ENCODE results near the gene CDH10. TPM values are rescaled to one million over a fixed set of nuclear protein-coding genes. Genes with fewer than 3 reads are reported as not detected.

The CDH10 gene
- total and polyA plus RNA-seq, 2 of the 13 experiments (the other 11 are each of a cell fraction or from before 2014, with no cell fraction given), result 0.01 to 0.04 TPM

DNA sequence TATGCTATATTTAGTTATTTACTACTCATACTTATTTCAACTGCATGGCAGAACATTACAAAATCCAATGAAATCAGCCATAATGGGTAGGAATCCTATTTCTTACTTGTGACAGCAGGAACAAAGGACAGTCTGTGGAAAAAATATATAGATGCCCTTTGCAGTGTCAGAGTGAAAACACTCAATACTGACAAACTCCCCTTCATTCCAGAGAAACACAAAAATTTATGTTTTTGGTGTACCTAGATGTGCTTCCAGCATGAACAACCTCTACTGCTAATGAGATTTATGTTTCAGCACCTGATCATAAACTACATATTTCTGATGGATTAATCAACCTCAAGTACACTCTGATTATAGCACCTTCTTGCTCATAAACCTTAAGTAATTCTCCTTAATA lies 132.4 kb downstream of the CDH10 start:
- no TSS peak for BruUV-seq (replicated peaks)
- POLR2A ChIA-PET, result no interaction called here
- CTCF ChIA-PET (ENCODE audit: low intra/inter-chr PET ratio, low total read pairs), result no interaction called here

DNA sequence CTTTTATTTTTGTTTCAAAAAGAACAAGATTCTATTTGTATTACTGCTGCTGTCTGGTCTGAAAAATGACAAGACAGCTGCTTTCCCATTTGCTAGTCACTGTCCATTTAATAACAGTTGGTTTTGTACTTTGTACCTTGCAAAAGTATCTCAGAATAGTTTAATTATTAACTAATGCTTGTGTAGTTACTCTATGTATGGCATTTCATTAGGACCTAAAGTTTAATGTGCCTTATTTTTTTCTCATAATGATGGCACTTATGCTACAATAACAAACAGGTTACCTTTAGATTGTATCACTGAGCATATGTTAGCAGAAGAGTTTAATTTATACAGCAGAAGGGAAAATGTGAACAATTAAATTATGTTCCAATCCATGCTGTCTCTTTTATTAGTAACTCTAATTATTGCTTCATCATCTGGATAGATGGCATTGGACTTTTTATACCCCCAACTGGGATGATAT lies 134.2 kb downstream of the CDH10 start:
- H3K27ac ChIP-seq (ENCODE audit: extremely low read length, insufficient read depth, low read length), result peak overlapping the region; percentile 24
- H3K36me3 ChIP-seq (replicated peaks in 1 of 2; ENCODE audit: control insufficient read depth in 1 of 2, insufficient read depth in 2 of 2, low read length in 2 of 2), result no peaks in the 10 kb centered on the region
- no TSS peak for BruUV-seq (replicated peaks)
- in situ Hi-C loops (cut with HindIII; ENCODE audit: extremely low pct_ligation_motif_present, low pct_unique_long_range_greater_than_20kb), result no loop called here
- FAIRE-seq (peak; percentile 70), ATAC-seq (peak; percentile 98), DNase-seq (ENCODE audit: low spot score) (peak; percentile 82)
- H3K4me3 ChIP-seq (replicated peaks in 1 of 3; ENCODE audit: insufficient read depth in 1 of 3, low read depth in 2 of 3, low read length in 3 of 3), result peak overlapping the region in 2 of 3 experiments; percentile 29 to 39; a peak in 2 of 6 replicates
- no peak overlapping the region for H2AFZ ChIP-seq (ENCODE audit: low read length)
- no peaks in the 10 kb centered on the region for H4K20me1 ChIP-seq (ENCODE audit: insufficient read depth, low read length)
- CTCF ChIA-PET (ENCODE audit: low intra/inter-chr PET ratio, low total read pairs), result no interaction called here
- intact Hi-C loops (cut with micrococcal nuclease; ENCODE audit: unreplicated experiment), result no loop called here
- no peak overlapping the region for H3K9ac ChIP-seq (ENCODE audit: insufficient read depth, low read depth, low read length)
- POLR2A ChIA-PET, result no interaction called here
- H3K27me3 ChIP-seq (ENCODE audit: control insufficient read depth in 1 of 2, insufficient read depth in 2 of 2, low read length in 2 of 2), result no peaks in the 10 kb centered on the region
- peaks cover 28% of the 10 kb centered on the region for H3K4me1 ChIP-seq (ENCODE audit: insufficient read depth, low read length)
- H3K4me2 ChIP-seq (ENCODE audit: low read depth, low read length), result peak overlapping the region; percentile 72
- H3K9me3 ChIP-seq (ENCODE audit: low read length), result no peaks in the 10 kb centered on the region
- no peaks in the 10 kb centered on the region for H3K79me2 ChIP-seq (ENCODE audit: insufficient read depth, low read length)
- TF ChIP-seq KDM6A (CRISPR knock-in tag; IDR thresholded peaks at IDR 0.05; ENCODE audit: low read depth) (0 out of 2 replicates have a peak, but pooled peaks have one; percentile 45), ZNF615 (CRISPR knock-in tag; IDR thresholded peaks at IDR 0.05; ENCODE audit: borderline replicate concordance) (no peak), NCOA1 (CRISPR knock-in tag; IDR thresholded peaks at IDR 0.05) (no peak), NBN (conservative IDR thresholded peaks at IDR 0.05) (no peak), ZNF841 (CRISPR knock-in tag; IDR thresholded peaks at IDR 0.05; ENCODE audit: borderline replicate concordance) (no peak), ZNF24 (IDR thresholded peaks at IDR 0.05) (no peak), TCF7 (IDR thresholded peaks at IDR 0.05; ENCODE audit: low read depth) (no peak), ZNF605 (CRISPR knock-in tag; IDR thresholded peaks at IDR 0.05) (no peak), ZFP82 (CRISPR knock-in tag; IDR thresholded peaks at IDR 0.05; ENCODE audit: borderline replicate concordance) (no peak), EP300 (IDR thresholded peaks at IDR 0.05; ENCODE audit: low read depth in 2 of 2, low read length in 2 of 2) (peak in 1 of 2 experiments; percentile 14; a peak in 1 of 4 replicates), EP300 (CRISPR knock-in tag; IDR thresholded peaks at IDR 0.05; ENCODE audit: borderline replicate concordance) (no peak), TOPORS (CRISPR knock-in tag; IDR thresholded peaks at IDR 0.05) (no peak)
- TF ChIP-seq, protein P1, sequence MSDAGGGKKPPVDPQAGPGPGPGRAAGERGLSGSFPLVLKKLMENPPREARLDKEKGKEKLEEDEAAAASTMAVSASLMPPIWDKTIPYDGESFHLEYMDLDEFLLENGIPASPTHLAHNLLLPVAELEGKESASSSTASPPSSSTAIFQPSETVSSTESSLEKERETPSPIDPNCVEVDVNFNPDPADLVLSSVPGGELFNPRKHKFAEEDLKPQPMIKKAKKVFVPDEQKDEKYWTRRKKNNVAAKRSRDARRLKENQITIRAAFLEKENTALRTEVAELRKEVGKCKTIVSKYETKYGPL (CRISPR knock-in tag; IDR thresholded peaks at IDR 0.05), result no peak
- TF ChIP-seq, protein P2, sequence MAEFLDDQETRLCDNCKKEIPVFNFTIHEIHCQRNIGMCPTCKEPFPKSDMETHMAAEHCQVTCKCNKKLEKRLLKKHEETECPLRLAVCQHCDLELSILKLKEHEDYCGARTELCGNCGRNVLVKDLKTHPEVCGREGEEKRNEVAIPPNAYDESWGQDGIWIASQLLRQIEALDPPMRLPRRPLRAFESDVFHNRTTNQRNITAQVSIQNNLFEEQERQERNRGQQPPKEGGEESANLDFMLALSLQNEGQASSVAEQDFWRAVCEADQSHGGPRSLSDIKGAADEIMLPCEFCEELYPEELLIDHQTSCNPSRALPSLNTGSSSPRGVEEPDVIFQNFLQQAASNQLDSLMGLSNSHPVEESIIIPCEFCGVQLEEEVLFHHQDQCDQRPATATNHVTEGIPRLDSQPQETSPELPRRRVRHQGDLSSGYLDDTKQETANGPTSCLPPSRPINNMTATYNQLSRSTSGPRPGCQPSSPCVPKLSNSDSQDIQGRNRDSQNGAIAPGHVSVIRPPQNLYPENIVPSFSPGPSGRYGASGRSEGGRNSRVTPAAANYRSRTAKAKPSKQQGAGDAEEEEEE (CRISPR knock-in tag; IDR thresholded peaks at IDR 0.05; ENCODE audit: borderline replicate concordance), result no peak

More for the DNA sequence above, 132.4 kb downstream of the CDH10 start:
- Histone ChIP-seq H3K36me3 (replicated peaks in 1 of 2; ENCODE audit: control insufficient read depth in 1 of 2, insufficient read depth in 2 of 2, low read length in 2 of 2) (no peaks in the 10 kb centered on the region), H3K4me1 (ENCODE audit: insufficient read depth, low read length) (peaks cover 28% of the 10 kb centered on the region), H3K9me3 (ENCODE audit: low read length) (no peaks in the 10 kb centered on the region), H3K4me3 (replicated peaks in 1 of 3; ENCODE audit: insufficient read depth in 1 of 3, low read depth in 2 of 3, low read length in 3 of 3) (no peak overlapping the region), H3K4me2 (ENCODE audit: low read depth, low read length) (no peak overlapping the region), H4K20me1 (ENCODE audit: insufficient read depth, low read length) (no peaks in the 10 kb centered on the region), H3K27me3 (ENCODE audit: control insufficient read depth in 1 of 2, insufficient read depth in 2 of 2, low read length in 2 of 2) (no peaks in the 10 kb centered on the region), H2AFZ (ENCODE audit: low read length) (no peak overlapping the region), H3K9ac (ENCODE audit: insufficient read depth, low read depth, low read length) (no peak overlapping the region), H3K79me2 (ENCODE audit: insufficient read depth, low read length) (no peaks in the 10 kb centered on the region), H3K27ac (ENCODE audit: extremely low read length, insufficient read depth, low read length) (no peak overlapping the region)
- FAIRE-seq (no peak), ATAC-seq (no peak), DNase-seq (ENCODE audit: low spot score) (no peak)
- in situ Hi-C loops (cut with HindIII; ENCODE audit: extremely low pct_ligation_motif_present, low pct_unique_long_range_greater_than_20kb) (no loop called here), intact Hi-C loops (cut with micrococcal nuclease; ENCODE audit: unreplicated experiment) (no loop called here)
- TF ChIP-seq ZBTB8A (CRISPR knock-in tag; IDR thresholded peaks at IDR 0.05; ENCODE audit: borderline replicate concordance, low read depth) (no peak), BORCS8-MEF2B (CRISPR knock-in tag; IDR thresholded peaks at IDR 0.05) (no peak), GZF1 (CRISPR knock-in tag; IDR thresholded peaks at IDR 0.05) (no peak), SRSF1 (optimal IDR thresholded peaks at IDR 0.05; ENCODE audit: low read depth, low read length) (no peak), CBX1 (IDR thresholded peaks at IDR 0.05; ENCODE audit: low read depth) (no peak)
- TF ChIP-seq, protein P3, sequence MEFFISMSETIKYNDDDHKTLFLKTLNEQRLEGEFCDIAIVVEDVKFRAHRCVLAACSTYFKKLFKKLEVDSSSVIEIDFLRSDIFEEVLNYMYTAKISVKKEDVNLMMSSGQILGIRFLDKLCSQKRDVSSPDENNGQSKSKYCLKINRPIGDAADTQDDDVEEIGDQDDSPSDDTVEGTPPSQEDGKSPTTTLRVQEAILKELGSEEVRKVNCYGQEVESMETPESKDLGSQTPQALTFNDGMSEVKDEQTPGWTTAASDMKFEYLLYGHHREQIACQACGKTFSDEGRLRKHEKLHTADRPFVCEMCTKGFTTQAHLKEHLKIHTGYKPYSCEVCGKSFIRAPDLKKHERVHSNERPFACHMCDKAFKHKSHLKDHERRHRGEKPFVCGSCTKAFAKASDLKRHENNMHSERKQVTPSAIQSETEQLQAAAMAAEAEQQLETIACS (CRISPR knock-in tag; IDR thresholded peaks at IDR 0.05), result no peak

Measured in HepG2 (cell line).